Ovary (tissue), 3 donors: ENCODE data around the gene TRIM74.
"Not testable (repeated sequence)": the region's sequence is repeated elsewhere in the genome, so short reads cannot be mapped to it uniquely, and the experiment has no call there.

Source experiments
- EP300 ChIP-seq: sonication (generic); formaldehyde crosslinking; IDR thresholded peaks from one replicate; pipeline ENCODE4 v1.6.1; 2017; ENCODE audit warnings: antibody characterized with exemption
- POLR2A ChIP-seq: fragments of 450-650 bp; IDR thresholded peaks from one replicate; pipeline ENCODE4 v1.6.1; 2017; ENCODE audit warnings: antibody characterized with exemption, mild to moderate bottlenecking, moderate library complexity
- TF ChIP-seq, protein P1 (sequence below), 3 donors: fragments of 450-650 bp in 2 of 3; fragments of 200-600 bp in 1 of 3; IDR thresholded peaks; one replicate each; pipeline versions ENCODE4 v1.5.1 to v1.8.0; 2016 to 2022; ENCODE audit warnings: antibody characterized with exemption in 3 of 3, mild to moderate bottlenecking in 1 of 3
- donor health status: DM: no; HTN: no; CAD: no.

DNA sequence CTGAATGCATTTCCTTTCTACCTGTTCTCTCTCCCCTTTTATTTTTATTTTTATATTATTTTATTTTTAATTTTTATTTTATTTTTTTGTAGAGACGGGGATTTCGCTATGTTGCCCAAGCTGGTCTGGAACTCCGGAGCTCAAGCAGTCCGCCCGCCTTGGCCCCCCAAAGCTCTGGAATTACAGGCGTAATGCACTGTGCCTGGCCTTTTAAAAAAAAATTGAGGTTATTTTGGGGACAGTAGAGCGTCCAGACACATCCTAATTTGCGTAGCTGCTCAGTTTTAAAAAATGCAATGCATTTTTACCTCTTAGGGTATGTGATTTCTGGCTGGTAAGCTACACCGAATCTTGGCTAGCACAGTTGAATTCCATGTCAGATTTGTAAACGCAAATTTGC, 37.2 kb upstream of the TRIM74 start:
- TF ChIP-seq, protein P1, sequence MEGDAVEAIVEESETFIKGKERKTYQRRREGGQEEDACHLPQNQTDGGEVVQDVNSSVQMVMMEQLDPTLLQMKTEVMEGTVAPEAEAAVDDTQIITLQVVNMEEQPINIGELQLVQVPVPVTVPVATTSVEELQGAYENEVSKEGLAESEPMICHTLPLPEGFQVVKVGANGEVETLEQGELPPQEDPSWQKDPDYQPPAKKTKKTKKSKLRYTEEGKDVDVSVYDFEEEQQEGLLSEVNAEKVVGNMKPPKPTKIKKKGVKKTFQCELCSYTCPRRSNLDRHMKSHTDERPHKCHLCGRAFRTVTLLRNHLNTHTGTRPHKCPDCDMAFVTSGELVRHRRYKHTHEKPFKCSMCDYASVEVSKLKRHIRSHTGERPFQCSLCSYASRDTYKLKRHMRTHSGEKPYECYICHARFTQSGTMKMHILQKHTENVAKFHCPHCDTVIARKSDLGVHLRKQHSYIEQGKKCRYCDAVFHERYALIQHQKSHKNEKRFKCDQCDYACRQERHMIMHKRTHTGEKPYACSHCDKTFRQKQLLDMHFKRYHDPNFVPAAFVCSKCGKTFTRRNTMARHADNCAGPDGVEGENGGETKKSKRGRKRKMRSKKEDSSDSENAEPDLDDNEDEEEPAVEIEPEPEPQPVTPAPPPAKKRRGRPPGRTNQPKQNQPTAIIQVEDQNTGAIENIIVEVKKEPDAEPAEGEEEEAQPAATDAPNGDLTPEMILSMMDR (IDR thresholded peaks at IDR 0.05), result not testable (repeated sequence)
- not testable (repeated sequence) for TF ChIP-seq POLR2A, EP300
